GM12878 (cell line): ENCODE data around the gene TFR2. TPM values are rescaled to one million over a fixed set of nuclear protein-coding genes. Genes with fewer than 3 reads are reported as not detected.

Source experiments
- ATAC-seq: fragments of 200-7000 bp; cut with Tn5 transposase; 3 replicates; pipeline ENCODE4 v1.9.1; 2020; ENCODE audit warnings: mild to moderate bottlenecking, moderate library complexity
- BruUV-seq: library from RNA; stranded (reverse); fragments of 400-500 nt; replicated peaks from 2 replicates; lab custom pipeline; 2021; lab: Mats Ljungman, UMichigan
- CTCF ChIA-PET: fragments of 300-600 bp; sonication (Branson Sonifier 250); formaldehyde crosslinking; extraction: SDS; loops from one replicate; lab custom pipeline; 2021; ENCODE audit warnings: inconsistent platforms; lab: Yijun Ruan, JAX
- POLR2A ChIA-PET: fragments of 350-600 bp; formaldehyde crosslinking; extraction: SDS; loops from one replicate; lab custom pipeline; 2021; ENCODE audit warnings: inconsistent platforms; lab: Charles Lee
- RAD21 ChIA-PET: fragments of 300-600 bp; sonication (Branson Sonifier 250); formaldehyde crosslinking; loops from one replicate; lab custom pipeline; 2023; ENCODE audit warnings: antibody characterized with exemption; ENCODE audit not compliant: unreplicated experiment; lab: Charles Lee
- SMC1A ChIA-PET: fragments of 300-600 bp; sonication (Branson Sonifier 250); formaldehyde crosslinking; loops from one replicate; lab custom pipeline; 2023; ENCODE audit not compliant: unreplicated experiment, uncharacterized antibody; lab: Charles Lee
- DNase-seq: peaks from one replicate; pipeline ENCODE4 v3.0.0-alpha.2; 2011; ENCODE audit warnings: low read depth, low spot score
- FAIRE-seq: peaks from 3 replicates; lab custom pipeline; 2011; peaks lifted over from hg19 to GRCh38; lab: Jason Lieb, UNC
- H2AFZ ChIP-seq: 2 replicates; pipeline ENCODE4 v1.6.0; 2011; ENCODE audit warnings: low read depth, low read length, control low read depth; ENCODE audit not compliant: control insufficient read depth
- H3K27ac ChIP-seq: 2 replicates; pipeline ENCODE4 v1.5.1; 2011; ENCODE audit warnings: control low read depth; ENCODE audit not compliant: control insufficient read depth, insufficient read depth
- H3K27me3 ChIP-seq, 2 experiments: replicated peaks in 1 of 2; 2 replicates each; pipeline versions ENCODE4 v1.6.0 to v1.6.1; 2011; ENCODE audit warnings: low read length in 1 of 2; ENCODE audit not compliant: control insufficient read depth in 2 of 2, insufficient read depth in 2 of 2
- H3K36me3 ChIP-seq, 2 experiments: 2 replicates each; pipeline ENCODE4 v1.5.1; 2011; ENCODE audit warnings: low read length in 1 of 2; ENCODE audit not compliant: control insufficient read depth in 2 of 2, insufficient read depth in 2 of 2
- H3K4me1 ChIP-seq: 2 replicates; pipeline ENCODE4 v1.6.1; 2011; ENCODE audit warnings: mild to moderate bottlenecking, low read length, moderate library complexity, mixed read lengths; ENCODE audit not compliant: control insufficient read depth, insufficient read depth
- H3K4me2 ChIP-seq: 2 replicates; pipeline ENCODE4 v1.6.0; 2011; ENCODE audit warnings: control low read depth; ENCODE audit not compliant: control insufficient read depth, insufficient read depth
- H3K4me3 ChIP-seq: fragments of 200-600 bp; sonication (generic); 2 replicates; pipeline ENCODE4 v1.5.1; 2016
- H3K79me2 ChIP-seq: 2 replicates; pipeline ENCODE4 v1.6.0; 2011; ENCODE audit warnings: low read length; ENCODE audit not compliant: control insufficient read depth, insufficient read depth
- H3K9ac ChIP-seq: 2 replicates; pipeline ENCODE4 v1.8.0; 2011; ENCODE audit warnings: low read length, control low read depth, mixed read lengths; ENCODE audit not compliant: control insufficient read depth, insufficient read depth
- H3K9me3 ChIP-seq: replicated peaks from 3 replicates; pipeline ENCODE4 v1.5.1; 2011; ENCODE audit warnings: mild to moderate bottlenecking, low read length; ENCODE audit not compliant: control insufficient read depth, insufficient read depth
- H4K20me1 ChIP-seq: 2 replicates; pipeline ENCODE4 v1.6.0; 2011; ENCODE audit not compliant: control insufficient read depth, insufficient read depth
- CEBPZ ChIP-seq: fragments of 150-350 bp; IDR thresholded peaks from 2 replicates; pipeline ENCODE4 v1.6.1; 2016; ENCODE audit warnings: low read depth, low read length
- ELK1 ChIP-seq: IDR thresholded peaks from 2 replicates; pipeline ENCODE4 v1.6.1; 2012; ENCODE audit warnings: low read depth, low read length, improper control_type of control experiment
- GATAD2B ChIP-seq: fragments of 450-650 bp; conservative IDR thresholded peaks from 2 replicates; pipeline ENCODE4 v1.6.1; 2017; ENCODE audit warnings: low read depth, mild to moderate bottlenecking, moderate library complexity
- MEF2A ChIP-seq: IDR thresholded peaks from 2 replicates; pipeline ENCODE4 v1.6.1; 2011; ENCODE audit warnings: low read depth, mild to moderate bottlenecking, low read length, moderate library complexity; ENCODE audit not compliant: insufficient read depth
- NFYA ChIP-seq: IDR thresholded peaks from 2 replicates; pipeline ENCODE4 v1.6.1; 2011; ENCODE audit warnings: low read depth, mild to moderate bottlenecking, low read length, improper control_type of control experiment, borderline replicate concordance
- PML ChIP-seq: IDR thresholded peaks from 2 replicates; pipeline ENCODE4 v1.6.1; 2012; ENCODE audit warnings: low read length, inconsistent platforms
- REST ChIP-seq: IDR thresholded peaks from 2 replicates; pipeline ENCODE4 v1.6.1; 2012; ENCODE audit warnings: mild to moderate bottlenecking, low read depth, low read length
- TARDBP ChIP-seq: IDR thresholded peaks from 2 replicates; pipeline ENCODE4 v1.6.1; 2016; ENCODE audit warnings: borderline replicate concordance
- TCF12 ChIP-seq: IDR thresholded peaks from 2 replicates; pipeline ENCODE4 v1.6.1; 2011; ENCODE audit warnings: low read depth, mild to moderate bottlenecking, low read length
- ZBTB11 ChIP-seq: fragments of 450-650 bp; formaldehyde crosslinking; IDR thresholded peaks from 2 replicates; pipeline ENCODE4 v1.5.0; 2022; ENCODE audit warnings: mild to moderate bottlenecking, missing genetic modification characterization
- WGBS: methylation state at CpG from one replicate; pipeline ENCODE4 v1.1.6; 2016; ENCODE audit warnings: low lambda C conversion rate; ENCODE audit not compliant: insufficient replicate concordance, insufficient coverage; ENCODE audit errors: missing lambda C conversion rate; 5-methylcytosine and 5-hydroxymethylcytosine counted together
- in situ Hi-C: fragments of 300-500 bp; cut with MboI; formaldehyde crosslinking; loops from 9 replicates; pipeline ENCODE4 v1.14.3; 2018; ENCODE audit warnings: mixed read lengths
- intact Hi-C: fragments of 100-400 bp; cut with micrococcal nuclease; formaldehyde crosslinking; loops from one replicate; pipeline ENCODE4 v1.14.2; 2022; ENCODE audit not compliant: unreplicated experiment
- polyA plus RNA-seq, 11 experiments: library from polyadenylated mRNA; depleted of rRNA in 4 of 11; unstranded in 6 of 11; stranded (reverse) in 5 of 11; fragments of >200 nt; fragmentation: Nextera tagmentation in 4 of 11; fragmentation: Illumina TruSeq in 1 of 11; extraction: Ambion mirVana in 4 of 11; extraction: Trizol in 1 of 11; gene quantifications; 1 replicate in 1 of 11; 2 replicates in 10 of 11; pipeline versions ENCODE4 v1.2.1 to v1.2.3, GENCODE V29; 2011 to 2016; ENCODE audit warnings: inconsistent platforms in 2 of 11, missing spikeins in 2 of 11, low read depth in 1 of 11
- total RNA-seq, 4 experiments: library from RNA; depleted of rRNA in 3 of 4; stranded (reverse); fragments of >200 nt in 3 of 4; fragmentation: Illumina TruSeq in 1 of 4; extraction: Trizol in 1 of 4; gene quantifications; 2 replicates each; pipeline versions ENCODE4 v1.2.1 to v1.2.3, GENCODE V29; 2013 to 2021

Gene TFR2
- total and polyA plus RNA-seq, 10 of the 15 experiments (the other 5 are each of a cell fraction or from before 2014, with no cell fraction given): 0.30 to 7.2 (median 1.8) TPM

DNA sequence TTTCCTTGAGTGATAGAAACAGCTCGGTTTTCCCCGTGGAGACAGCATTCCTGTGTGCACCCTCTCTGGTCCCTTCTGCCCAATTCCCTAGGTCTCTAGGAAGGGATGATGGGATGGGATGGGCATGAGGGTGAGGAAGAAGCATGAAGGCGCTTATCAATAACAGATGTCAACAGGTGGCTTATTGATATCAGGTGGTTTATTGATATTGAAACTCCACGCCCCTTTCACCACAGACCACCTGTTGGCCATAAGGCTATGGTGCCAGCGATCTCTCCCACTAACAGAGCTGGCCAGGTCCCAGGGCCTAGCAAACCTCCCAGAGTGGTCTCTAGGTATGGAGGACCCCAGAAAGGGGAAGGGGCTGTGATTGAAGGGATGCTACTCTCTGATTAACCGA lies 21.1 kb downstream of the TFR2 start (continued):
- TF ChIP-seq REST (no peak), ELK1 (no peak), TCF12 (no peak)

- Histone ChIP-seq H3K4me2 (no peak overlapping the region), H3K9ac (no peak overlapping the region), H3K36me3 (no peaks in the 10 kb centered on the region), H4K20me1 (no peaks in the 10 kb centered on the region), H3K27me3 (peaks cover 0 to 3% of the 10 kb centered on the region in 2 experiments; a peak in 2 of 4 replicates), H3K9me3 (no peaks in the 10 kb centered on the region), H3K27ac (no peak overlapping the region), H3K4me3 (no peak overlapping the region), H3K4me1 (peaks cover 5% of the 10 kb centered on the region), H3K79me2 (no peaks in the 10 kb centered on the region), H2AFZ (no peak overlapping the region)
- DNase-seq (no peak), FAIRE-seq (no peak), ATAC-seq (no peak)
- RAD21 ChIA-PET: interaction anchor here (0.6 to 1.2 kb wide), 5 partner anchors 29 to 480 kb away, joined by 3 read pairs; partner anchors contain the start of genes FBXO24 and LRCH4
- CTCF ChIA-PET: interaction anchor here (0.6 to 6.6 kb wide), 3 partner anchors 19 to 77 kb away, joined by 4 to 33 read pairs (median 28); no protein-coding TSS in a partner anchor
- POLR2A ChIA-PET: interaction anchor here (0.7 kb wide), 1 partner anchor 28 kb away, joined by 3 read pairs; no protein-coding TSS in a partner anchor
- no TSS peak for BruUV-seq
- WGBS: 95% methylated on average over 5 of the region's 6 CpGs
- SMC1A ChIA-PET: no interaction called here
- in situ Hi-C loops (no loop called here), intact Hi-C loops (loop anchor here (5.0 kb wide), 1 partner anchor 83 kb away; no protein-coding TSS in a partner anchor)
- TF ChIP-seq GATAD2B (no peak), TARDBP (no peak), NFYA (no peak), MEF2A (no peak), PML (no peak), CEBPZ (no peak), ZBTB11 (CRISPR knock-in tag) (no peak)
These were observed 27.0 kb downstream of the TFR2 start for GRCh38 chr7:100614308-100614861.
